IMR-90 (cell line): ENCODE data around the gene FBXW11. TPM values are rescaled to one million over a fixed set of nuclear protein-coding genes. Genes with fewer than 3 reads are reported as not detected.

Experiments
- ATAC-seq: fragments of 200-7000 bp; cut with Tn5 transposase; 2 replicates; pipeline ENCODE4 v1.9.1; 2020; ENCODE audit warnings: low read depth, mild to moderate bottlenecking, moderate library complexity
- BruUV-seq: library from RNA; stranded (reverse); fragments of 400-500 nt; replicated peaks from 2 replicates; lab custom pipeline; 2021; lab: Mats Ljungman, UMichigan
- CTCF ChIA-PET: fragments of 300-600 bp; formaldehyde crosslinking; extraction: SDS; loops from one replicate; lab custom pipeline; 2021; ENCODE audit warnings: antibody characterized with exemption; lab: Yijun Ruan, JAX
- POLR2A ChIA-PET: fragments of 300-600 bp; sonication (Branson Sonifier 250); formaldehyde crosslinking; loops from one replicate; lab custom pipeline; 2022; ENCODE audit warnings: antibody characterized with exemption; ENCODE audit not compliant: unreplicated experiment; lab: Charles Lee
- DNase-seq: peaks from one replicate; pipeline ENCODE4 v3.0.0; 2013
- H2AFZ ChIP-seq: replicated peaks from 2 replicates; pipeline ENCODE3; 2013; ENCODE audit warnings: low read length, mild to moderate bottlenecking; ENCODE audit not compliant: poor library complexity
- H2AK5ac ChIP-seq: 2 replicates; pipeline ENCODE4 v1.6.1; 2013; ENCODE audit warnings: low read depth, low read length, inconsistent platforms
- H2AK9ac ChIP-seq: replicated peaks from 2 replicates; pipeline ENCODE3; 2013; ENCODE audit warnings: mild to moderate bottlenecking, low read depth, low read length, moderate library complexity; ENCODE audit not compliant: poor library complexity
- H2BK120ac ChIP-seq: 2 replicates; pipeline ENCODE4 v1.6.1; 2013; ENCODE audit warnings: low read depth, low read length, inconsistent platforms
- H2BK15ac ChIP-seq: 3 replicates; pipeline ENCODE4 v1.6.1; 2013; ENCODE audit warnings: low read depth, low read length, inconsistent platforms
- H2BK20ac ChIP-seq: 2 replicates; pipeline ENCODE4 v1.6.1; 2013; ENCODE audit warnings: low read depth, mild to moderate bottlenecking, inconsistent platforms, low read length, moderate library complexity
- H2BK5ac ChIP-seq: 2 replicates; pipeline ENCODE4 v1.6.1; 2013; ENCODE audit warnings: mild to moderate bottlenecking, low read depth, low read length, inconsistent platforms; ENCODE audit not compliant: poor library complexity, severe bottlenecking
- H3K14ac ChIP-seq: replicated peaks from 2 replicates; pipeline ENCODE4 v1.6.1; 2013; ENCODE audit warnings: low read depth, low read length, inconsistent platforms
- H3K18ac ChIP-seq: 2 replicates; pipeline ENCODE4 v1.6.1; 2013; ENCODE audit warnings: low read depth, low read length, control low read depth
- H3K23ac ChIP-seq: 2 replicates; pipeline ENCODE4 v1.6.1; 2013; ENCODE audit warnings: low read depth, low read length, inconsistent platforms
- H3K27ac ChIP-seq: 2 replicates; pipeline ENCODE4 v1.5.1; 2013; ENCODE audit warnings: mild to moderate bottlenecking, control low read depth, low read length; ENCODE audit not compliant: insufficient read depth
- H3K27me3 ChIP-seq: 2 replicates; pipeline ENCODE4 v1.6.1; 2013; ENCODE audit warnings: low read length; ENCODE audit not compliant: control insufficient read depth, insufficient read depth
- H3K36me3 ChIP-seq: 2 replicates; pipeline ENCODE4 v1.6.1; 2013; ENCODE audit warnings: low read length, mixed read lengths; ENCODE audit not compliant: control insufficient read depth, insufficient read depth
- H3K4ac ChIP-seq: 2 replicates; pipeline ENCODE4 v1.6.1; 2013; ENCODE audit warnings: low read depth, low read length, inconsistent platforms
- H3K4me1 ChIP-seq: 2 replicates; pipeline ENCODE4 v1.6.1; 2013; ENCODE audit warnings: low read length, mixed read lengths; ENCODE audit not compliant: control insufficient read depth, insufficient read depth
- H3K4me2 ChIP-seq: 2 replicates; pipeline ENCODE4 v1.6.1; 2013; ENCODE audit warnings: low read depth, mild to moderate bottlenecking, control low read depth, low read length, moderate library complexity
- H3K4me3 ChIP-seq: 2 replicates; pipeline ENCODE4 v1.5.1; 2013; ENCODE audit warnings: low read depth, mild to moderate bottlenecking, control low read depth, low read length, moderate library complexity; ENCODE audit not compliant: insufficient read depth
- H3K56ac ChIP-seq: 2 replicates; pipeline ENCODE4 v1.6.1; 2013; ENCODE audit warnings: low read length, inconsistent platforms; ENCODE audit not compliant: insufficient read depth; ENCODE audit errors: extremely low read depth
- H3K79me1 ChIP-seq, 2 experiments: 2 replicates each; pipeline ENCODE4 v1.6.1; 2013; ENCODE audit warnings: low read length in 2 of 2, inconsistent platforms in 1 of 2, low read depth in 1 of 2
- H3K9ac ChIP-seq: 2 replicates; pipeline ENCODE4 v1.6.1; 2013; ENCODE audit warnings: low read depth, low read length, control low read depth
- H3K9me1 ChIP-seq: 2 replicates; pipeline ENCODE4 v1.6.1; 2013; ENCODE audit warnings: low read length, inconsistent platforms; ENCODE audit not compliant: insufficient read depth
- H3K9me3 ChIP-seq: 2 replicates; pipeline ENCODE4 v1.6.1; 2013; ENCODE audit warnings: low read length; ENCODE audit not compliant: control insufficient read depth, insufficient read depth
- H4K20me1 ChIP-seq: 2 replicates; pipeline ENCODE4 v1.6.1; 2013; ENCODE audit warnings: low read length, inconsistent platforms; ENCODE audit not compliant: insufficient read depth
- H4K5ac ChIP-seq: 2 replicates; pipeline ENCODE4 v1.6.1; 2013; ENCODE audit warnings: mild to moderate bottlenecking, low read depth, low read length, control low read depth
- H4K8ac ChIP-seq, 2 experiments: 2 replicates each; pipeline ENCODE4 v1.6.1; 2013; ENCODE audit warnings: low read depth in 2 of 2, low read length in 2 of 2, control low read depth in 1 of 2, inconsistent platforms in 1 of 2
- H4K91ac ChIP-seq: 2 replicates; pipeline ENCODE4 v1.6.1; 2013; ENCODE audit warnings: low read depth, low read length, inconsistent platforms; ENCODE audit not compliant: insufficient read depth
- CHD1 ChIP-seq: IDR thresholded peaks from 2 replicates; pipeline ENCODE4 v1.6.1; 2012; ENCODE audit warnings: low read depth, low read length, improper control_type of control experiment
- CTCF ChIP-seq: conservative IDR thresholded peaks from 2 replicates; pipeline ENCODE4 v1.5.1; 2012; ENCODE audit warnings: mild to moderate bottlenecking, low read depth, low read length, improper control_type of control experiment
- FOS ChIP-seq: fragments of 150-350 bp; IDR thresholded peaks from 2 replicates; pipeline ENCODE4 v1.6.1; 2016; ENCODE audit warnings: low read depth, low read length
- MAZ ChIP-seq: IDR thresholded peaks from 2 replicates; pipeline ENCODE4 v1.6.1; 2012; ENCODE audit warnings: low read depth, mild to moderate bottlenecking, low read length, improper control_type of control experiment, moderate library complexity, borderline replicate concordance
- MXI1 ChIP-seq: IDR thresholded peaks from 2 replicates; pipeline ENCODE4 v1.6.1; 2012; ENCODE audit warnings: low read depth, mild to moderate bottlenecking, low read length, moderate library complexity, borderline replicate concordance
- NFE2L2 ChIP-seq: fragments of 150-350 bp; IDR thresholded peaks from 2 replicates; pipeline ENCODE4 v1.6.1; 2016; ENCODE audit warnings: low read depth, mild to moderate bottlenecking, low read length
- RAD21 ChIP-seq: IDR thresholded peaks from 2 replicates; pipeline ENCODE4 v1.6.1; 2012; ENCODE audit warnings: low read length, improper control_type of control experiment
- WGBS, 2 experiments: methylation state at CpG; one replicate each; pipeline versions ENCODE4 v1.1.5 to v1.1.7; 2013; ENCODE audit warnings: missing lambda C conversion rate in 2 of 2; ENCODE audit not compliant: insufficient read length in 1 of 2; ENCODE audit errors: extremely low coverage in 2 of 2; 5-methylcytosine and 5-hydroxymethylcytosine counted together
- dilution Hi-C: fragments of 300-500 bp; cut with HindIII; formaldehyde crosslinking; loops from one replicate; pipeline ENCODE4 v1.14.3; 2018; ENCODE audit warnings: low sequenced_read_pairs; ENCODE audit not compliant: unreplicated experiment
- in situ Hi-C: fragments of 300-500 bp; cut with MboI; formaldehyde crosslinking; loops from 3 replicates; pipeline ENCODE4 v1.14.3; 2019; ENCODE audit warnings: low sequenced_read_pairs, inconsistent platforms, mixed read lengths
- intact Hi-C: fragments of 100-400 bp; cut with micrococcal nuclease; formaldehyde crosslinking; loops from 2 replicates; pipeline ENCODE4 v1.10.0; 2022
- polyA plus RNA-seq, 3 experiments: library from polyadenylated mRNA; depleted of rRNA; stranded (reverse); fragments of >200 nt; gene quantifications; 2 replicates each; pipeline ENCODE4 v1.2.3, GENCODE V29; 2012; ENCODE audit warnings: low replicate concordance in 1 of 3
- total RNA-seq: library from RNA; depleted of rRNA; stranded (reverse); fragments of >200 nt; gene quantifications from 2 replicates; pipeline ENCODE4 v1.2.3, GENCODE V29; 2012

FBXW11 gene
- total and polyA plus RNA-seq, 2 of the 4 experiments (the other 2 are of a cell fraction) = 34.3 to 97.1 TPM

GRCh38 chr5:171820561-171820960 is 185.9 kb downstream of the FBXW11 start:
- H3K36me3 ChIP-seq = no peaks in the 10 kb centered on the region
- no peak overlapping the region for H3K27ac ChIP-seq
- no peak overlapping the region for H3K56ac ChIP-seq
- H2AFZ ChIP-seq = no peak overlapping the region
- H3K9me1 ChIP-seq = no peaks in the 10 kb centered on the region
- no peak overlapping the region for H2BK120ac ChIP-seq
- no peak overlapping the region for H3K9ac ChIP-seq
- no peak overlapping the region for H2BK5ac ChIP-seq
- no peak overlapping the region for H4K91ac ChIP-seq
- no peak overlapping the region for H4K8ac ChIP-seq
- TF ChIP-seq MAZ = no peak
- TF ChIP-seq RAD21 = no peak
- no peak for TF ChIP-seq MXI1
- no peak for TF ChIP-seq CHD1
- no peak for TF ChIP-seq FOS
- TF ChIP-seq NFE2L2 = no peak
- no peak for TF ChIP-seq CTCF
- H4K5ac ChIP-seq = no peak overlapping the region
- no TSS peak for BruUV-seq
- no peaks in the 10 kb centered on the region for H3K4me1 ChIP-seq
- H2BK15ac ChIP-seq = no peak overlapping the region
- no peak for ATAC-seq
- intact Hi-C loops (no loop called here), dilution Hi-C loops (no loop called here), in situ Hi-C loops (no loop called here)
- H3K27me3 ChIP-seq = peaks cover 24% of the 10 kb centered on the region
- POLR2A ChIA-PET = no interaction called here
- no peak overlapping the region for H3K18ac ChIP-seq
- no peak overlapping the region for H3K4me3 ChIP-seq
- H2BK20ac ChIP-seq = no peak overlapping the region
- H2AK5ac ChIP-seq = no peak overlapping the region
- H3K4ac ChIP-seq = no peak overlapping the region
- H3K4me2 ChIP-seq = no peak overlapping the region
- H3K14ac ChIP-seq = no peak overlapping the region
- peaks cover 5% of the 10 kb centered on the region for H3K9me3 ChIP-seq
- H2AK9ac ChIP-seq = no peak overlapping the region
- no peak for DNase-seq
- H4K20me1 ChIP-seq = no peaks in the 10 kb centered on the region
- H3K79me1 ChIP-seq = no peaks in the 10 kb centered on the region
- CTCF ChIA-PET = no interaction called here
- H3K23ac ChIP-seq = no peak overlapping the region
- 93% methylated on average over 4 of the region's 11 CpGs; no CpG with 5 or more reads in 1 of the 2 experiments for WGBS, 2 experiments
